HCT116 (cell line): ENCODE measurements around the gene PACS2. TPM values are rescaled to one million over a fixed set of nuclear protein-coding genes. Genes with fewer than 3 reads are reported as not detected.

Experiments used
- ATAC-seq: fragments of 200-7000 bp; cut with Tn5 transposase; 2 replicates; pipeline ENCODE4 v1.9.1; 2020; ENCODE audit warnings: mild to moderate bottlenecking, moderate library complexity
- BruUV-seq: library from RNA; stranded (reverse); fragments of 400-500 nt; replicated peaks from 2 replicates; lab custom pipeline; 2021; lab: Mats Ljungman, UMichigan
- CTCF ChIA-PET: fragments of 300-600 bp; sonication (Branson Sonifier 250); formaldehyde crosslinking; loops from one replicate; lab custom pipeline; 2021; ENCODE audit warnings: antibody characterized with exemption; lab: Charles Lee
- POLR2A ChIA-PET: fragments of 300-600, 350-600 bp; sonication (Branson Sonifier 250); formaldehyde crosslinking; loops from one replicate; lab custom pipeline; 2021; ENCODE audit warnings: antibody characterized with exemption; lab: Charles Lee
- RAD21 ChIA-PET, 2 experiments: fragments of 300-600 bp; sonication (Branson Sonifier 250); formaldehyde crosslinking; loops; one replicate each; lab custom pipeline; 2023; ENCODE audit warnings: low total read pairs in 2 of 2; ENCODE audit not compliant: uncharacterized antibody in 2 of 2, unreplicated experiment in 2 of 2, low non-redundant PET in 1 of 2; lab: Charles Lee
- DNase-seq: peaks from one replicate; pipeline ENCODE4 v3.0.0-alpha.2; 2010; ENCODE audit warnings: low read depth, low spot score
- H2AFZ ChIP-seq: fragments of 200-600 bp; shearing (Covaris generic), sonication (generic); 2 replicates; pipeline ENCODE4 v1.6.1; 2017; ENCODE audit warnings: low read depth, mixed run types, mixed read lengths, antibody characterized with exemption, low read length; ENCODE audit not compliant: poor library complexity, severe bottlenecking
- H3K27ac ChIP-seq: 2 replicates; pipeline ENCODE4 v1.5.1; 2012; ENCODE audit warnings: low read depth, low read length
- H3K27me3 ChIP-seq: fragments of 200-600 bp; sonication (generic); 2 replicates; pipeline ENCODE4 v1.6.1; 2016; ENCODE audit warnings: mixed run types, low read length, mixed read lengths; ENCODE audit not compliant: insufficient read depth
- H3K36me3 ChIP-seq, 2 experiments: fragments of 200-500 bp in 1 of 2; fragments of 200-600 bp in 1 of 2; sonication (Bioruptor generic) in 1 of 2; sonication (generic) in 1 of 2; 2 replicates each; pipeline versions ENCODE4 v1.5.1 to v1.6.1; 2014 to 2016; ENCODE audit warnings: low read length in 2 of 2, inconsistent platforms in 1 of 2, mixed read lengths in 1 of 2, mixed run types in 1 of 2; ENCODE audit not compliant: insufficient read depth in 2 of 2, control insufficient read depth in 1 of 2
- H3K4me1 ChIP-seq, 2 experiments: fragments of 200-600 bp in 1 of 2; sonication (generic) in 1 of 2; 2 replicates each; pipeline versions ENCODE4 v1.5.1 to v1.6.1; 2012 to 2017; ENCODE audit warnings: low read length in 2 of 2, inconsistent platforms in 1 of 2, mild to moderate bottlenecking in 1 of 2, mixed read lengths in 1 of 2, mixed run types in 1 of 2, moderate library complexity in 1 of 2; ENCODE audit not compliant: insufficient read depth in 2 of 2, control insufficient read depth in 1 of 2
- H3K4me2 ChIP-seq: fragments of 200-600 bp; sonication (generic); 2 replicates; pipeline ENCODE4 v1.6.1; 2017; ENCODE audit warnings: mixed run types, low read length, mixed read lengths
- H3K4me3 ChIP-seq, 2 experiments: fragments of 200-600 bp in 1 of 2; sonication (generic) in 1 of 2; replicated peaks in 1 of 2; 2 replicates each; pipeline ENCODE4 v1.5.1; 2011 to 2016; ENCODE audit warnings: low read length in 2 of 2, control low read depth in 1 of 2, low read depth in 1 of 2, mild to moderate bottlenecking in 1 of 2, mixed read lengths in 1 of 2, mixed run types in 1 of 2
- H3K79me2 ChIP-seq: fragments of 200-600 bp; sonication (generic); 2 replicates; pipeline ENCODE4 v1.6.1; 2017; ENCODE audit warnings: mild to moderate bottlenecking, mixed run types, low read length, moderate library complexity, mixed read lengths; ENCODE audit not compliant: insufficient read depth
- H3K9ac ChIP-seq: fragments of 200-600 bp; sonication (generic); 2 replicates; pipeline ENCODE4 v1.6.1; 2016; ENCODE audit warnings: low read length, mixed read lengths
- H3K9me2 ChIP-seq: fragments of 200-600 bp; sonication (generic), shearing (Covaris generic); 2 replicates; pipeline ENCODE4 v1.6.1; 2017; ENCODE audit warnings: mixed run types, mild to moderate bottlenecking, moderate library complexity; ENCODE audit not compliant: insufficient read depth
- H3K9me3 ChIP-seq, 2 experiments: fragments of 200-500 bp in 1 of 2; fragments of 200-600 bp in 1 of 2; sonication (Bioruptor generic) in 1 of 2; sonication (generic) in 1 of 2; 2 replicates each; pipeline ENCODE4 v1.6.1; 2014 to 2017; ENCODE audit warnings: low read length in 2 of 2, mixed read lengths in 2 of 2, inconsistent platforms in 1 of 2, low read depth in 1 of 2, mild to moderate bottlenecking in 1 of 2, mixed run types in 1 of 2, moderate library complexity in 1 of 2; ENCODE audit not compliant: control insufficient read depth in 1 of 2, insufficient read depth in 1 of 2
- H4K20me1 ChIP-seq: fragments of 200-600 bp; sonication (generic), shearing (Covaris generic); 2 replicates; pipeline ENCODE4 v1.6.1; 2017; ENCODE audit warnings: mixed run types, mild to moderate bottlenecking, moderate library complexity; ENCODE audit not compliant: insufficient read depth
- ATF3 ChIP-seq: IDR thresholded peaks from 2 replicates; pipeline ENCODE4 v1.6.1; 2012
- CEBPB ChIP-seq: IDR thresholded peaks from 2 replicates; pipeline ENCODE4 v1.6.1; 2012; ENCODE audit warnings: low read depth
- EZH2 ChIP-seq: fragments of 200-600 bp; sonication (generic); IDR thresholded peaks from 2 replicates; pipeline ENCODE4 v1.6.1; 2017; ENCODE audit warnings: antibody characterized with exemption, mixed run types
- JUND ChIP-seq: IDR thresholded peaks from 2 replicates; pipeline ENCODE4 v1.6.1; 2012
- POLR2A ChIP-seq: IDR thresholded peaks from 2 replicates; pipeline ENCODE4 v1.7.0; 2011; ENCODE audit warnings: borderline replicate concordance; ENCODE audit not compliant: insufficient read depth, insufficient read length; ENCODE audit errors: extremely low read depth
- POLR2AphosphoS5 ChIP-seq: IDR thresholded peaks from 2 replicates; pipeline ENCODE4 v1.6.1; 2011; ENCODE audit warnings: mild to moderate bottlenecking, low read depth, low read length, moderate library complexity
- RAD21 ChIP-seq: IDR thresholded peaks from 2 replicates; pipeline ENCODE4 v1.6.1; 2012; ENCODE audit warnings: low read depth, mild to moderate bottlenecking
- SP1 ChIP-seq: IDR thresholded peaks from 2 replicates; pipeline ENCODE4 v1.6.1; 2012; ENCODE audit warnings: low read depth
- TCF7L2 ChIP-seq: IDR thresholded peaks from 2 replicates; pipeline ENCODE4 v1.7.0; 2011; ENCODE audit warnings: borderline replicate concordance, inconsistent platforms; ENCODE audit not compliant: insufficient read depth, insufficient read length; ENCODE audit errors: extremely low read depth
- YY1 ChIP-seq: IDR thresholded peaks from 2 replicates; pipeline ENCODE4 v1.6.1; 2011; ENCODE audit warnings: low read length, low read depth, moderate library complexity, mild to moderate bottlenecking; ENCODE audit not compliant: insufficient replicate concordance; ENCODE audit errors: extremely low read depth
- ZFX ChIP-seq: fragments of 450-650 bp; IDR thresholded peaks from 2 replicates; pipeline ENCODE4 v1.6.1; 2017
- intact Hi-C: fragments of 100-400 bp; cut with micrococcal nuclease; formaldehyde crosslinking; loops from 2 replicates; pipeline ENCODE4 v1.10.0; 2022
- total RNA-seq: library from RNA; stranded (reverse); gene quantifications from one replicate; pipeline ENCODE4 v1.2.1, GENCODE V29; 2021; ENCODE audit not compliant: unreplicated experiment
- TF ChIP-seq, protein P1 (sequence below), 3 experiments: fragments of 200-600 bp in 1 of 3; sonication (generic) in 1 of 3; IDR thresholded peaks in 2 of 3; conservative IDR thresholded peaks in 1 of 3; 2 replicates each; pipeline ENCODE4 v1.5.1; 2012 to 2017; ENCODE audit warnings: low read depth in 2 of 3, low read length in 2 of 3, antibody characterized with exemption in 1 of 3, borderline replicate concordance in 1 of 3, control low read depth in 1 of 3, mild to moderate bottlenecking in 1 of 3, mixed read lengths in 1 of 3, mixed run types in 1 of 3, moderate library complexity in 1 of 3; ENCODE audit not compliant: insufficient read depth in 1 of 3

The PACS2 gene
- total RNA-seq, 1 experiment from 2014 or later = 75.5 TPM

DNA sequence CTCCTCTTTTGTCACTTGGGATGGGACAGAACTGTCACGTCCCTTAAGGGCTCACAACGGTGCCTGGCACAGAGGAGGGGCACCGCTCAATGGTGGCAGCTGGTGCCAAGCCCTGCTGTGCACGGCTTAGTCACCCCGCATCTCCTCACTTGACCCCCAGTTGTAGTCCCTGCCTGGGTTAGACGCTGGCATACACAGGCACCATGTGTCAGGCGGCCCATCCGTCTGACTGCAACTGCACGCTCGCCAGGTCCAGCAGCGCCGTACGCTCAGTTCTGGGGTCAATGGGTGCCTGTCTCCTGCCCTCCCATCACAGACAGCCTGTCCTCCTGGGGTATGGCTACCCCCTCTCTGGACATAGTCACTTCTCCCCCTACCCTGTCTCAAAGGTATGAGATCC lies 1.6 kb upstream of the PACS2 start:
- intact Hi-C loops = no loop called here
- no peak for ATAC-seq
- H3K4me2 ChIP-seq = no peak overlapping the region
- no peaks in the 10 kb centered on the region for H4K20me1 ChIP-seq
- no peaks in the 10 kb centered on the region for H3K9me3 ChIP-seq
- H3K9ac ChIP-seq = no peak overlapping the region
- no peaks in the 10 kb centered on the region for H3K9me2 ChIP-seq
- H3K27ac ChIP-seq = no peak overlapping the region
- no peaks in the 10 kb centered on the region for H3K27me3 ChIP-seq
- H3K4me1 ChIP-seq = peaks cover 8 to 17% of the 10 kb centered on the region in 2 experiments; a peak in 3 of 4 replicates
- no TSS peak for BruUV-seq
- ChIA-PET RAD21 (no interaction called here), CTCF (no interaction called here)
- no peak overlapping the region for H2AFZ ChIP-seq
- no peak overlapping the region for H3K4me3 ChIP-seq
- TF ChIP-seq JUND (no peak), EZH2 (no peak), POLR2A (no peak), SP1 (no peak), POLR2AphosphoS5 (no peak), YY1 (no peak), RAD21 (no peak), ZFX (no peak), TCF7L2 (no peak), CEBPB (no peak), ATF3 (no peak)
- TF ChIP-seq, protein P1, sequence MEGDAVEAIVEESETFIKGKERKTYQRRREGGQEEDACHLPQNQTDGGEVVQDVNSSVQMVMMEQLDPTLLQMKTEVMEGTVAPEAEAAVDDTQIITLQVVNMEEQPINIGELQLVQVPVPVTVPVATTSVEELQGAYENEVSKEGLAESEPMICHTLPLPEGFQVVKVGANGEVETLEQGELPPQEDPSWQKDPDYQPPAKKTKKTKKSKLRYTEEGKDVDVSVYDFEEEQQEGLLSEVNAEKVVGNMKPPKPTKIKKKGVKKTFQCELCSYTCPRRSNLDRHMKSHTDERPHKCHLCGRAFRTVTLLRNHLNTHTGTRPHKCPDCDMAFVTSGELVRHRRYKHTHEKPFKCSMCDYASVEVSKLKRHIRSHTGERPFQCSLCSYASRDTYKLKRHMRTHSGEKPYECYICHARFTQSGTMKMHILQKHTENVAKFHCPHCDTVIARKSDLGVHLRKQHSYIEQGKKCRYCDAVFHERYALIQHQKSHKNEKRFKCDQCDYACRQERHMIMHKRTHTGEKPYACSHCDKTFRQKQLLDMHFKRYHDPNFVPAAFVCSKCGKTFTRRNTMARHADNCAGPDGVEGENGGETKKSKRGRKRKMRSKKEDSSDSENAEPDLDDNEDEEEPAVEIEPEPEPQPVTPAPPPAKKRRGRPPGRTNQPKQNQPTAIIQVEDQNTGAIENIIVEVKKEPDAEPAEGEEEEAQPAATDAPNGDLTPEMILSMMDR (IDR thresholded peaks at IDR 0.05 in 2 of 3, conservative IDR thresholded peaks at IDR 0.05 in 1 of 3; ENCODE audit: borderline replicate concordance in 1 of 3, insufficient read depth in 1 of 3, low read depth in 2 of 3, low read length in 2 of 3) = no peak
- TF ChIP-seq, all 23 proteins: peak for 0
- Histone ChIP-seq H3K36me3 (no peaks in the 10 kb centered on the region), H3K79me2 (peaks cover 29% of the 10 kb centered on the region)
- DNase-seq = no peak
- POLR2A ChIA-PET = no interaction called here
